ENCODE results near the gene IFT81.
"Not testable (repeated sequence)": the region's sequence is repeated elsewhere in the genome, so short reads cannot be mapped to it uniquely, and the experiment has no call there.

The IFT81 gene

GRCh38 chr12:110108309-110109036, 15.7 kb upstream of the IFT81 start:
- no peak for DNase-seq (ENCODE audit: low read depth in 2 of 2)

GRCh38 chr12:110109037-110109836, 14.9 kb upstream of the IFT81 start:
- DNase-seq (ENCODE audit: low read depth in 2 of 2), result peak; percentile 96 to 97

GRCh38 chr12:110109837-110110535, 14.2 kb upstream of the IFT81 start:
- no peak for DNase-seq (ENCODE audit: low read depth in 2 of 2)

- no peak for DNase-seq (ENCODE audit: low read depth in 2 of 2)
These were observed 12.5 kb upstream of the IFT81 start for GRCh38 chr12:110111476-110112334.

GRCh38 chr12:110112335-110112660, 11.9 kb upstream of the IFT81 start:
- no peak for DNase-seq (ENCODE audit: low read depth in 2 of 2)

GRCh38 chr12:110114528-110114937, 9.6 kb upstream of the IFT81 start:
- DNase-seq (ENCODE audit: low read depth in 2 of 2), result no peak

- DNase-seq (ENCODE audit: low read depth in 2 of 2), result no peak
These were observed 8.5 kb upstream of the IFT81 start for GRCh38 chr12:110115675-110116074.

GRCh38 chr12:110116623-110117022, 7.5 kb upstream of the IFT81 start:
- DNase-seq (ENCODE audit: low read depth in 2 of 2), result no peak

- not testable (repeated sequence) for DNase-seq (ENCODE audit: low read depth in 2 of 2)
These were observed 6.9 kb upstream of the IFT81 start for GRCh38 chr12:110117210-110117609.

GRCh38 chr12:110117956-110118685, 6.0 kb upstream of the IFT81 start:
- DNase-seq (ENCODE audit: low read depth in 2 of 2), result no peak

- no peak for DNase-seq (ENCODE audit: low read depth in 2 of 2)
These were observed 1.2 kb upstream of the IFT81 start for GRCh38 chr12:110122929-110123328.

- DNase-seq (ENCODE audit: low read depth in 2 of 2), result no peak
These were observed 263 bp upstream of the IFT81 start for GRCh38 chr12:110123919-110124268.

GRCh38 chr12:110126557-110126956, 2.4 kb downstream of the IFT81 start:
- DNase-seq (ENCODE audit: low read depth in 2 of 2), result no peak

- peak; percentile 25 to 36 for DNase-seq (ENCODE audit: low read depth in 2 of 2)
These were observed 10.7 kb downstream of the IFT81 start for GRCh38 chr12:110134691-110135411.

- DNase-seq (ENCODE audit: low read depth in 2 of 2), result no peak
These were observed 11.6 kb downstream of the IFT81 start for GRCh38 chr12:110135806-110136205.

GRCh38 chr12:110137786-110138185, 13.6 kb downstream of the IFT81 start:
- no peak for DNase-seq (ENCODE audit: low read depth in 2 of 2)

- peak; percentile 77 to 80 for DNase-seq (ENCODE audit: low read depth in 2 of 2)
These were observed 17.2 kb downstream of the IFT81 start for GRCh38 chr12:110141389-110141788.

GRCh38 chr12:110146986-110147385, 22.8 kb downstream of the IFT81 start:
- DNase-seq (ENCODE audit: low read depth in 2 of 2), result no peak

- DNase-seq (ENCODE audit: low read depth in 2 of 2), result no peak
These were observed 25.0 kb downstream of the IFT81 start for GRCh38 chr12:110149086-110149660.

- DNase-seq (ENCODE audit: low read depth in 2 of 2), result no peak
These were observed 32.6 kb downstream of the IFT81 start for GRCh38 chr12:110156766-110157165.
